Effector CD8-positive, alpha-beta T cell (primary cell): Measurements from ENCODE around the gene TRIM52.
"Not testable (repeated sequence)": the region's sequence is repeated elsewhere in the genome, so short reads cannot be mapped to it uniquely, and the experiment has no call there.

Source experiments
- DNase-seq: peaks from one replicate; lab custom pipeline; 2025; lab: John Stamatoyannopoulos, UW
- total RNA-seq, 4 experiments: gene quantifications; one replicate each; lab custom pipeline; 2026; lab: John Stamatoyannopoulos, UW

TRIM52 gene
- total RNA-seq, result 57.9 to 112 (median 104) reads per million in 4 experiments

GRCh38 chr5:181260720-181261319 is at the start of gene TRIM52:
Gene TRIM52 (minus strand): TSS chr5:181261143. CDS start chr5:181260813, 330 bp downstream.
- DNase-seq, result no peak

DNA sequence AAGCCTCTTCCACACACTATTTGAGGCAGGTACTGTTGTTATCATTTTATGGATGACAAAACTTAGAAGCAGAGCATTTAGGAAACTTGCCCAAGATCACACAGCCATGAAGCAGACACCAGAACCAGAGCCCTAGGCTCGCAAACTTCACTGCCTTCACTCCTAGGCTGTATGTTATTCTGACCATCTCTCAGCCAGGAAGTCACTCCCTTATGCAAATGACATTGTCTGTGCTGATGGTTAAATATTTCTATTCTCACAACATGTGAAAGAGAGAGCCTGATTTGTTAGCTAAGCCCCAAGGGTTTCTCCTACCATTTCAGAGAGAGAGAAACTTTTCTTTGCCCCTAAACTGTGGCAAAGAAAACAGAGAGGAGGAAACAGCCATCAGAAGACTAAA is 26.4 kb upstream of the TRIM52 start:
- not testable (repeated sequence) for DNase-seq

DNA sequence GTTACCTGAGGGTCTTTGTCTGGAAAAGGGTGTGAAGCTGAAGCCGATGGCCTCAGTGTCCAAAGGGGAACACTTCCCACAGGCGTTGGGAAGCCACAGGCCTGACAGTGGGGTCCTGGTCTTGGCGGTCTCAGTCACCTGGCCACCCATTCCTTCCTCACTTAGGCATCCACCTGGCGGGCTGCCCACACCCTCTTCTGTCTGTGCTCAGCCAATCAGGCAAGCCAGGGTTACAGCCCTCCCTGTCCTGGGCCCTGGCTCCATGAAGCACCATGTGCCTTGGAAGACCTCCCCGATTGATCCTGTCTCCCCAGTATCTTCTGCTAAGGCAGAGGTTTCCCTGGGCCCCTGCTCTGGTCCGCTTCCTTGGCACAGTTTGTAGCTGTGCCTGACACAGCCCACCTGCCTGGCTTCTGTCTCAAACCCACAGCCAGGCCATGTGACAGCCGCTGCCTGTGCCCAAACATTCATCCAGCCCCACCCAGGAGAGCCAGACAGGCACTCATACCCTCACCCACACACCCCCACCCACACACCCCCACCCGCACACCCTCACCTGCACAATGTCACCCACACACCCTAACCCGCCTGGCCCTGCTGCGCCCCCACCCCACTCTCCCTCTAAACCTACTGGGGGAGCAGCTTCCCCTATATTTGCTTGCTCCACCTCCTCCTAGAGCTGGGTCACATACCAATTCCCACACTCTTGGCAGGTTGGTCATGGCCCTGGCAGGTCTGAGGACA is 25.2 kb upstream of the TRIM52 start:
- DNase-seq, result not testable (repeated sequence)

GRCh38 chr5:181283841-181284755 is 23.2 kb upstream of the TRIM52 start:
- not testable (repeated sequence) for DNase-seq

DNA sequence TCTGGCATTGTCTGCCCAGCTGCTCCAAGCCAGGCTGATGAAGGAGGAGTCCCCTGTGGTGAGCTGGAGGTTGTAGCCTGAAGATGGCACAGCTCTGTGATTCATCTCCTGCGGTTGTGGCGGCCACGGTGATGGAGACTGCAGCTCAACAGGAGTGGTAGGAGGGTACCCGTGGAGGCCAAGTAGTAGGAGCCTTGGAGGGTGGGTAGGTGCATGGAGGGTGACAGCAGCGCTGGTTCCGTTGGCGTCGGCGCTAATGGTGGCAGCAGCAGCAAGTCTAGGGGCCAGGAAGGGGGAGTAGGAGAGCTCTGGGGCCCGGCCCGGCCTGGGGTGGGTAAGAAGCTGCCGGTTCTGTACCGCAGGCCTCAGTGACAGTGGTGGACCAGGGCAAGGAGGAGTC is 22.4 kb upstream of the TRIM52 start:
- DNase-seq, result no peak

DNA sequence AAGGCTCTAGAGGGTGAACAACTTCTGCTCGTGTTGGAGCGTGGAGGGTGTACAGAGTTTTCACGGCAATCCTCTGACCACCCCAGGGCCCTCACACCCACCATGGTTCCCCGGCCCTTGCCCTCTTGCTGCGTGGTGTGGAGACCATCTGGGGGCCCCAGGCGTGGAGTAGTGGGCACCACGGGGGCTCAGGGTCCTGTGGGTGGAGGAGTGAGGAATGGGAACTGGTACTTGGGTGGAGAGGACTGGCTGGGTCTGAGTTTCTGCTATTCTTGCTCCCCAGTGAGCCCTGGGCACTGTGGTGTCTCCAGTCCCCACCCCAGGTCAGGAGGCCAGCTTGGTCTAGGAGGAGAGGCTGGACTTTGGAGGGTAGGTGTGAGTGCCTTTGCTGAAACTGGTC is 21.9 kb upstream of the TRIM52 start:
- no peak for DNase-seq

DNA sequence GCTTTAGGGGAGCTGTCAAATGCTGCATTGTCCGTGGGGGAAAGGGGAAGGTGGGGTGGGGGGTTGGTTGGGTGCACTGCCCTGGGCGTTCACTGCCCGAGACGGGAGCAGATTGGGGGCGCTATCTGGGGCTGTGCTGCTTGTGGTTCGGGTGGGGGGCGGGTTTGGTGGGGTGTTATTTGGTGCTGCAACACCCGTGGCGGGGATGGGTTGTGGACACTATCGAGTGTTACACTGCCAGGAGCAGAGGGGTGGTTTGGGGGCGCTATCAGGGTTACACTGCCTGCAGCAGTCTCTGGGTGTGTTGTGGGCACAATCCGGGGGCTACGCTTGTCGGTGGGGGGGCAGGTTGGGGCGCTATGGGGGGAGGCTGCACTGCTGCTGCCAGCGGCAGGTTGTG is 21.5 kb upstream of the TRIM52 start:
- not testable (repeated sequence) for DNase-seq

DNA sequence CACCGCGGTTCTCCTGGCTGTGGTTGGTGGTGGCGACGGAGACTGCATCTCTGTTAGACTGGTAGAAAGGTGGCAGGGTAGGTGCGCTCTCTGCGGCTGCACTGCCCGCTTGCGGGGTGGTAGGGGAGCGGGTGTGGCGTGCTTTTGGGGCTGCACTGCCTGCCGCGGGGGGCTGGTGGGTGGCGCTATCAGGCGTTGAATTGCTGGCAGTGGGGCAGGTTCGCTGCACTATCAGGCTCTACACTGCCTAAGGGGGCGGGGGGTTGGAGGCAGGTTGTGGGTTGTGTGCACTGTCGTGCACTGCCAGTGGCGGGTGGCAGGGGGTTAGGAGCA is 21.0 kb upstream of the TRIM52 start:
- no peak for DNase-seq

DNA sequence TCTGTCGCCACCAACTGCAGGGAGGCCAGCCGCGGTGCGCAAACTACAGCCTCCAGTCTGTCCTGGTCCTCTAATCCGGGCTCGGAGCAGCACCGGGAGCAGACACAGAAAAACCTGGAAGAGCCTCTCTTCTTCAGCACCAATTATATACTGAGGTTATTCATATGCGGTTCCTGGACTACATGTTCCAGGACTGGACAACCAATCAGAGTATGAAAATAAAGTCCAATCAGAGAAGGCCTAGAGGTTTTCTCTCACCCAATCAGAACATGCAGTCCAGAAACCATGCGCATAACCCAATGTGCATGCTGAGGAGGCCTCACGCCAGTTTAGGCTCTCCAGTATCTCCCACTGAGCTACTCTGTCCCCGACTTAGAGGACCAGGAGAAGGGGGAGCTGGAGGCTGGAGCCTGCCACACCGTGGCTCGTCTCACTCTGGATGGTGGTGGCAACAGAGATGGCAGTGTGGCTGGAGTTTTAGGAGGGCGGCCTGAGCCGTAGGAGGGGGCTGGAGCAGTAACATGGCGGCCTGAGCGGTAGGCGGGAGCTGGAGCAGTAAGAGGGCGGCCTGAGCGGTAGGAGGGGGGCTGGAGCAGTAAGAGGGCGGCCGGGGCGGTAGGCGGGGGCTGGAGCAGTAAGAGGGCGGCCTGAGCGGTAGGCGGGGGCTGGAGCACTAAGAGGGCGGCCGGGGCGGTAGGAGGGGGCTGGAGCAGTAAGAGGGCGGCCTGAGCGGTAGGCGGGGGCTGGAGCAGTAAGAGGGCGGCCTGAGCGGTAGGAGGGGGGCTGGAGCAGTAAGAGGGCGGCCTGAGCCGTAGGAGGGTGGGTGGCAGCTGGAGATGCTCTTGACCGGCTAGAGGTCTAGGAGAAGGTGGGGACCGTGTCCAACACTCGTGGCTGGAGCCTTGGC is 20.4 kb upstream of the TRIM52 start:
- no peak for DNase-seq

- no peak for DNase-seq
Measured at GRCh38 chr5:181280251-181280762, 19.4 kb upstream of the TRIM52 start.

DNA sequence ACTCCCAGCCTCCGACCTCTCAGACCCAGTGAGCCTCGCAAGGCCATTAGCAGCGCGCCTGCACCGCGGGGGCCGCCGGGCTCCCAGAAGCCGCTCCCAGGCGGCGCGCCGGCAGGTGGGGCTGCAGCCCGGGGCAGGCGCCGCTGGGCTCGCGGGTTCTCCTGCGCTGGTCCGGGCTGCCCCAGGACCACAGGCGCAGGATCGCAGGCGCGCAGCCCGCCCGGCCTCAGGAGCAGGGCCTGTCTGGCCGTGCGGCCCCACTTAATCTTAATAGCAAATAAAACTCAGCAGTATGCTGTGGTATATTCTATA is 12.4 kb upstream of the TRIM52 start:
- DNase-seq, result not testable (repeated sequence)

DNA sequence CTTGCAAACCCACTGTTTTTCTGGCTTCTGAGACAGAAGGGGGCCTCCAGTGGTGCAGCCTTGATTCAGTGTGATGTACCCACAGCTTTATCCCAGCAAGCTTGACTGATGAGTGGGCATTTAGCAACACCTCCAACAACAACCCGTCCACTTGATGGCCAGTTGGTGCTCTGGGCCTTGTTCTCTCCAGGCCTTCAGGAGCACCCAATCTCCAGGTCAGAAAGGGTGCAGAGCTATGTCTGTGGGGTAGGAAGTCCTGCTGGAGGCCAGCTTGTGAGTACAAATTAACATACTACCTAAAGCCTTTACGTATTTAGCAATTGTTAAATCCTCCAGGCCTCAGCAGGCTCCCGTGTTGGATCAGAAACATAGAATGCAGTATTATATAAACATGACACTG is 10.1 kb upstream of the TRIM52 start:
- DNase-seq, result no peak

DNA sequence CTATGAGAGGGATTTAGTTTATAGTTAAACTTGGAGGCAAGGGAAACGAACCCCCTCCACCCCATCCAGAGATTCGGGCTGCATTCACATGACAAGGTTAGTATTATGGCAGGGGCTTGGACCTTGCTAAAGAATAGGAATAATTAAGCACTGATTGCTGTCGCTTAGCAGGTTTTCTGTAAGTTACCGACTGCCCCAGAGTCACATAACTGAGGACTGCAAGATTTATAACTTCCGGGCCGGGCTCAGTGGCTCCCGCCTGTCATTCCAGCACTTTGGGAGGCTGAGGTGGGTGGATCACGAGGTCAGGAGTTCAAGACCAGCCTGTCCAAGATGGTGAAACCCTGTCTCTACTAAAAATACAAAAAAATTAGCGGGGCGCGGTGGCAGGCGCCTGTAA is 7.0 kb upstream of the TRIM52 start:
- DNase-seq, result not testable (repeated sequence)

- not testable (repeated sequence) for DNase-seq
Measured at GRCh38 chr5:181267291-181267904, 6.5 kb upstream of the TRIM52 start.

GRCh38 chr5:181265092-181265671 is 4.2 kb upstream of the TRIM52 start:
- no peak for DNase-seq

- DNase-seq, result no peak
Measured at GRCh38 chr5:181263633-181264032, 2.7 kb upstream of the TRIM52 start.

GRCh38 chr5:181261320-181262049 is 542 bp upstream of the TRIM52 start:
- no peak for DNase-seq

DNA sequence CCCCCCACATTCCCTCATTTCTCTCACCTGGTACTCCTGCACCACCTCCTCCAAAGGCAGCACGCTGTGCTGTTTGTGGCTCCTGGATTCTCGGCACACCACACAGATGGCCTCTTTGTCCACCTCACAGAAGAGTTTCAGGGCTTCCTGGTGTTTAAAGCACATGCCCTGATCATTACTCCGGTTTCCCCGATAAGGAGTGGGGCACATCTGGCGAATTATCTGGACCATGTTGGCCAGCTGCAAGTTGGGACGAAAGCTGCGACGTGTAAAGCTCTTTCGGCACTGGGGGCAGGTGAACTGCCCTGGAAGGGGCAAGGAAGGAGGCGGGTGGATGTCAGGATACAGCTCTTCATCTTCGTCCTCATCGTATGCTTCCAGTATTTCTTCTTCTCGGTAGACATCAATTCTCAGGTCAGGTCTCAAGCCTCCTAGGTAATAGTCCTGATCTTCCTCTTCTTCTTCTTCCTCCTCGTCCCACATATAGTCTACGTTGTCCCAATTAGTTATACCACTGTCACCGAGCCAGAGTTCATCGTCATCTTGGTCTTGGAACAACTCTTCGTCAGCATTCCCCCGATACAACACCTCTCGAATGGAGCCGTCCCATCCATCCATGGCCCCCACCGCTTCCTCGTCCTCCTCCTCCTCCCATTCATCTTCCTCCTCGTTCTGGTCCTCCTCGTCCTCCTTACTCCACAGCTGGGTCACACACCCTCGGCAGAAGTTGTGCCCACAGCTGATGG is 796 bp downstream of the TRIM52 start:
- DNase-seq, result no peak

- no peak for DNase-seq
Measured at GRCh38 chr5:181259283-181259682, 1.7 kb downstream of the TRIM52 start.
